B cell (primary cell): ENCODE measurements around the gene RAI1. TPM values are rescaled to one million over a fixed set of nuclear protein-coding genes. Genes with fewer than 3 reads are reported as not detected.
A peak's percentile ranks its signal among the peaks of the same experiment; 100 is the strongest.

Experiments used
- ATAC-seq: fragments of 200-7000 bp; cut with Tn5 transposase; one replicate; pipeline ENCODE4 v1.10.0; 2021; ENCODE audit warnings: low read depth, mild to moderate bottlenecking, moderate number of reproducible peaks, moderate library complexity
- CTCF ChIA-PET: fragments of 350-600 bp; sonication (Branson Sonifier 250); formaldehyde crosslinking; loops from one replicate; lab custom pipeline; 2021; ENCODE audit warnings: antibody characterized with exemption, inconsistent platforms; lab: Charles Lee
- POLR2A ChIA-PET: fragments of 350-600 bp; sonication (Branson Sonifier 250); formaldehyde crosslinking; loops from one replicate; lab custom pipeline; 2021; ENCODE audit warnings: antibody characterized with exemption; lab: Charles Lee
- DNase-seq: peaks from one replicate; pipeline ENCODE4 v3.0.0; 2013
- H2AFZ ChIP-seq: 2 replicates; pipeline ENCODE4 v1.6.1; 2012; ENCODE audit warnings: mild to moderate bottlenecking, low read depth, low read length; ENCODE audit not compliant: insufficient read depth, poor library complexity, severe bottlenecking
- H3K27ac ChIP-seq, 2 donors: 1 replicate in 1 of 2; 2 replicates in 1 of 2; pipeline ENCODE4 v1.5.1; 2012 to 2013; ENCODE audit warnings: low read length in 2 of 2, mild to moderate bottlenecking in 2 of 2, moderate library complexity in 1 of 2
- H3K27me3 ChIP-seq, 4 experiments: fragments of 200-600 bp in 1 of 4; sonication (generic) in 1 of 4; replicated peaks in 1 of 4; 1 replicate in 2 of 4; 2 replicates in 2 of 4; pipeline versions ENCODE4 v1.6.1 to v1.7.0; 2013 to 2016; ENCODE audit warnings: low read length in 3 of 4, mild to moderate bottlenecking in 2 of 4, mixed read lengths in 1 of 4, moderate library complexity in 1 of 4; ENCODE audit not compliant: insufficient read depth in 4 of 4, control insufficient read depth in 3 of 4; ENCODE audit errors: control extremely low read depth in 1 of 4
- H3K36me3 ChIP-seq, 2 experiments: replicated peaks in 1 of 2; 1 replicate in 1 of 2; 2 replicates in 1 of 2; pipeline versions ENCODE4 v1.6.1 to v1.7.1; 2013; ENCODE audit warnings: low read length in 1 of 2; ENCODE audit not compliant: insufficient read depth in 2 of 2, control insufficient read depth in 1 of 2; ENCODE audit errors: control extremely low read depth in 1 of 2, extremely low read depth in 1 of 2
- H3K4me1 ChIP-seq, 2 donors: fragments of 200-600 bp in 1 of 2; sonication (generic) in 1 of 2; 1 replicate in 1 of 2; 2 replicates in 1 of 2; pipeline versions ENCODE4 v1.5.1 to v1.6.1; 2013 to 2017; ENCODE audit warnings: low read length in 2 of 2; ENCODE audit not compliant: control insufficient read depth in 2 of 2, insufficient read depth in 2 of 2
- H3K4me2 ChIP-seq: replicated peaks from 2 replicates; pipeline ENCODE3; 2012; ENCODE audit warnings: mild to moderate bottlenecking, low read depth, low read length; ENCODE audit not compliant: poor library complexity, severe bottlenecking
- H3K4me3 ChIP-seq, 5 experiments: fragments of 200-600 bp in 1 of 5; sonication (generic) in 1 of 5; 1 replicate in 3 of 5; 2 replicates in 2 of 5; pipeline versions ENCODE4 v1.5.1 to v1.7.0; 2011 to 2016; ENCODE audit warnings: low read length in 4 of 5, mild to moderate bottlenecking in 4 of 5, low read depth in 2 of 5, control low read depth in 1 of 5, moderate library complexity in 1 of 5; ENCODE audit not compliant: insufficient read depth in 1 of 5; ENCODE audit errors: control extremely low read depth in 1 of 5, extremely low read depth in 1 of 5
- H3K79me2 ChIP-seq: fragments of 200-600 bp; sonication (generic); one replicate; pipeline ENCODE4 v1.6.0; 2016; ENCODE audit warnings: low read length; ENCODE audit not compliant: control insufficient read depth, insufficient read depth
- H3K9ac ChIP-seq: fragments of 200-600 bp; sonication (generic); 2 replicates; pipeline ENCODE4 v1.6.1; 2017; ENCODE audit warnings: mild to moderate bottlenecking, low read length, moderate library complexity
- H3K9me3 ChIP-seq, 3 donors: one replicate each; pipeline versions ENCODE4 v1.6.1 to v1.7.1; 2013; ENCODE audit warnings: low read length in 2 of 3; ENCODE audit not compliant: control insufficient read depth in 2 of 3, insufficient read depth in 1 of 3; ENCODE audit errors: control extremely low read depth in 1 of 3
- H4K20me1 ChIP-seq: 2 replicates; pipeline ENCODE4 v1.6.0; 2012; ENCODE audit warnings: mild to moderate bottlenecking, low read length; ENCODE audit not compliant: insufficient read depth, control insufficient read depth, poor library complexity, severe bottlenecking
- H3K27ac Mint-ChIP-seq: one replicate; pipeline ENCODE4 v1.8.0; 2021; ENCODE audit warnings: mixed read lengths
- H3K27me3 Mint-ChIP-seq: one replicate; pipeline ENCODE4 v1.8.0; 2021; ENCODE audit warnings: mixed read lengths
- H3K4me1 Mint-ChIP-seq: one replicate; pipeline ENCODE4 v1.8.0; 2021; ENCODE audit warnings: mixed read lengths
- H3K4me3 Mint-ChIP-seq: one replicate; pipeline ENCODE4 v1.8.0; 2021; ENCODE audit warnings: mixed read lengths
- H3K9me3 Mint-ChIP-seq: one replicate; pipeline ENCODE4 v1.8.0; 2022; ENCODE audit warnings: mixed read lengths; ENCODE audit not compliant: insufficient read depth
- CTCF ChIP-seq: fragments of 200-600 bp; IDR thresholded peaks from one replicate; pipeline ENCODE4 v1.8.0; 2022; ENCODE audit warnings: antibody characterized with exemption, mild to moderate bottlenecking
- EZH2 ChIP-seq: IDR thresholded peaks from 2 replicates; pipeline ENCODE4 v1.6.1; 2012; ENCODE audit warnings: borderline replicate concordance, low read depth, mild to moderate bottlenecking, moderate library complexity, low read length; ENCODE audit not compliant: insufficient read depth, poor library complexity, severe bottlenecking
- WGBS: methylation state at CpG from one replicate; pipeline ENCODE4 v1.1.5; 2013; ENCODE audit warnings: missing lambda C conversion rate; ENCODE audit not compliant: insufficient coverage; 5-methylcytosine and 5-hydroxymethylcytosine counted together
- intact Hi-C: fragments of 100-400 bp; cut with micrococcal nuclease; formaldehyde crosslinking; loops from one replicate; pipeline ENCODE4 v1.10.0; 2022
- polyA plus RNA-seq: library from polyadenylated mRNA; depleted of rRNA; stranded (reverse); fragments of >200 nt; gene quantifications from 2 replicates; pipeline ENCODE4 v1.2.3, GENCODE V29; 2012
- total RNA-seq, 2 donors: library from RNA; stranded (reverse); fragments of 120-200 nt in 1 of 2; gene quantifications; 1 replicate in 1 of 2; 2 replicates in 1 of 2; pipeline versions ENCODE4 v1.2.3 to v1.2.4, GENCODE V29; 2013 to 2022

Gene RAI1
- total and polyA plus RNA-seq, 2 donors (not counting 1 experiment from before 2014, with no cell fraction given), result 4.7 to 34.0 TPM

DNA sequence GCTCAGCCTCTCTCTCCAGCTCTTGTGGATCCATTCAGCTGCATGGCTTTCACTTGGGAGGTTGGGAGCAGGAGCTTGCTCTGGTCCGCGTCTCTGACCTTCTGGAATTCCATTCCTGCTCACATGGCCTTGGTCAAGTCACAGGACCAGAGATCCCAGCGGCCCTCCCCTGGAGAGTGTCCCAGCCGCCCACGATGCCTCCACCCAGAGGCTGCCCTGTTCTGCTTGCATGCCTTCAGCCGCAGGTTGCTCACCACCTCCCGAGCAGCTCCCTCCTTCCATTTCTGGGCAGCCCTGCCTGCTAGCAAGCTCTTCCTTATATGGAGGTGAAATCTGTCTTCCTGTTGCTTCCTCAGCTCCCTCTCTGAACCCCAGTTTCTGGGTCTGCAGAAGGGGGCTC lies 32.6 kb downstream of the RAI1 start:
- H3K4me1 Mint-ChIP-seq, result peaks cover 22% of the 10 kb centered on the region
- H2AFZ ChIP-seq, result no peak overlapping the region
- intact Hi-C loops, result no loop called here
- WGBS, result 69% methylated on average over 5 of the region's 7 CpGs
- H3K4me2 ChIP-seq, result no peak overlapping the region
- H3K27me3 ChIP-seq, result no peaks in the 10 kb centered on the region
- H3K79me2 ChIP-seq, result peaks cover 44% of the 10 kb centered on the region
- H3K9ac ChIP-seq, result no peak overlapping the region
- H3K4me3 Mint-ChIP-seq, result no peak overlapping the region
- TF ChIP-seq EZH2 (no peak), CTCF (no peak)
- peak overlapping the region; percentile 10 for H3K27ac Mint-ChIP-seq
- H4K20me1 ChIP-seq, result peaks cover 52% of the 10 kb centered on the region
- no peaks in the 10 kb centered on the region for H3K27me3 Mint-ChIP-seq
- H3K9me3 ChIP-seq, result no peaks in the 10 kb centered on the region
- no peak for DNase-seq
- ChIA-PET POLR2A (no interaction called here), CTCF (interaction anchor here (2.5 kb wide), 1 partner anchor 31 kb away, joined by 5 read pairs; no protein-coding TSS in a partner anchor)
- H3K36me3 ChIP-seq, result peaks cover 0 to 4% of the 10 kb centered on the region in 2 experiments
- H3K9me3 Mint-ChIP-seq, result no peaks in the 10 kb centered on the region
- H3K4me3 ChIP-seq, result no peak overlapping the region
- H3K4me1 ChIP-seq, result peaks cover 12 to 24% of the 10 kb centered on the region in 2 donors
- no peak overlapping the region for H3K27ac ChIP-seq
- ATAC-seq, result no peak

DNA sequence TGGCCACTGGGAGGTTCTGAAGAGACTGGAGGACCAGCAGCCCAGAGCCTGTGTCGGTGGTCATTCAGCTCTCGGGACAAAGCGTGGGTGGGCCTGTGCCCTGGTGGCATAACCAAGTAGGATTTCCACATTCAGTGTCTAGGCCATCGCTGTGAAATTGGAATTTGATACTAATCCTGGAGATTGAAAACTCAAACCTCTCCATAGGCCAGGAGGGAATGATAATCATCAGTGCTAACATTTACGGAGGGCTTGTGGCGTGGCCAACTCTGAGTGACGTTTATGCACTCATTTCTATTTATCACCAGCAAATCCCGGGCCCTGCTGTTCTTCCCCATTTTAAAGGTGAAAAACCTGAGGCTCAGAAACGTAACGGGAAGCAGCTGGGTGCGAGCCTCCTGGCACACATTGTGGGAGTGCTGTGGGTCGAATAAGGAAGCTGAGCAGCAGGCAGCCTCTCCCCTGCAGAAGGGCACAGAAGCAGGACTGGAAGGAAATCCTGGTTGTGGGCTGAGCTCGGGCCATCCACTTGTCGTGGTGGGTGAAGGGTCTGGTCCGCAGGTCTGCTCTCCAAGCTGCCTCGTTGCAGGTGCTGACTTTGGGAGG lies 33.1 kb downstream of the RAI1 start:
- 22% methylated on average over 6 of the region's 16 CpGs for WGBS
- peaks cover 48% of the 10 kb centered on the region for H3K79me2 ChIP-seq
- H3K4me3 Mint-ChIP-seq, result no peak overlapping the region
- peaks cover 12 to 24% of the 10 kb centered on the region in 2 donors for H3K4me1 ChIP-seq
- ATAC-seq, result no peak
- intact Hi-C loops, result no loop called here
- no peak overlapping the region for H3K4me3 ChIP-seq
- H3K27ac ChIP-seq, result no peak overlapping the region
- no peak overlapping the region for H2AFZ ChIP-seq
- H3K27ac Mint-ChIP-seq, result peak overlapping the region; percentile 10
- H3K9me3 ChIP-seq, result no peaks in the 10 kb centered on the region
- peaks cover 5% of the 10 kb centered on the region for H3K27me3 Mint-ChIP-seq
- H3K4me1 Mint-ChIP-seq, result peaks cover 22% of the 10 kb centered on the region
- ChIA-PET CTCF (interaction anchor here (0.7 to 2.5 kb wide), 2 partner anchors 32 to 147 kb away, joined by 3 to 5 read pairs; no protein-coding TSS in a partner anchor), POLR2A (interaction anchor here (0.6 kb wide), 1 partner anchor 67 kb away, joined by 3 read pairs; no protein-coding TSS in a partner anchor)
- peaks cover 47% of the 10 kb centered on the region for H4K20me1 ChIP-seq
- TF ChIP-seq EZH2 (no peak), CTCF (no peak)
- H3K9me3 Mint-ChIP-seq, result no peaks in the 10 kb centered on the region
- no peak overlapping the region for H3K4me2 ChIP-seq
- DNase-seq, result no peak
- H3K9ac ChIP-seq, result no peak overlapping the region
- H3K27me3 ChIP-seq, result no peaks in the 10 kb centered on the region
- peaks cover 0 to 4% of the 10 kb centered on the region in 2 experiments for H3K36me3 ChIP-seq
